ENCODE data around the gene PRKAG1.
A peak's percentile ranks its signal among the peaks of the same experiment; 100 is the strongest.

The PRKAG1 gene

GRCh38 chr12:49059045-49059298 is 40.4 kb upstream of the PRKAG1 start:
- Histone ChIP-seq H3K4me1 (ENCODE audit: insufficient read depth, low read length, severe bottlenecking) (peaks cover 54% of the 10 kb centered on the region), H3K36me3 (ENCODE audit: insufficient read depth, low read length) (peaks cover 18% of the 10 kb centered on the region; the same call in 1 of the 2 replicates), H3K27me3 (ENCODE audit: insufficient read depth, low read length) (no peaks in the 10 kb centered on the region), H3K4me2 (ENCODE audit: low read length) (peak overlapping the region; percentile 99), H3K9ac (ENCODE audit: low read length) (peak overlapping the region; percentile 89), H4K20me1 (ENCODE audit: insufficient read depth, low read length) (0 out of 2 replicates have a peak, but pooled peaks cover 2% of the 10 kb centered on the region), H3K9me3 (ENCODE audit: low read length) (no peaks in the 10 kb centered on the region), H3K27ac (ENCODE audit: low read depth, low read length, poor library complexity, severe bottlenecking) (no peak overlapping the region), H3K9me2 (ENCODE audit: low read depth, low read length) (no peaks in the 10 kb centered on the region), H3K79me2 (ENCODE audit: insufficient read depth, low read length) (peaks cover 56% of the 10 kb centered on the region), H3F3A (ENCODE audit: insufficient read depth, low read length) (no peaks in the 10 kb centered on the region), H2AFZ (ENCODE audit: low read length) (no peak overlapping the region), H3K4me3 (ENCODE audit: low read depth, low read length, poor library complexity, severe bottlenecking) (peak overlapping the region; percentile 76)
- TF ChIP-seq EZH2 (IDR thresholded peaks at IDR 0.05; ENCODE audit: borderline replicate concordance, low read length), result no peak
- no peak for TF ChIP-seq CTCF (IDR thresholded peaks at IDR 0.05; ENCODE audit: low read length)

- Histone ChIP-seq H3K9ac (ENCODE audit: low read length) (peak overlapping the region; percentile 89), H3K9me3 (ENCODE audit: low read length) (no peaks in the 10 kb centered on the region), H3K27me3 (ENCODE audit: insufficient read depth, low read length) (no peaks in the 10 kb centered on the region), H3K36me3 (ENCODE audit: insufficient read depth, low read length) (peaks cover 23% of the 10 kb centered on the region; the same call in 1 of the 2 replicates), H3K4me3 (ENCODE audit: low read depth, low read length, poor library complexity, severe bottlenecking) (peak overlapping the region; percentile 76), H4K20me1 (ENCODE audit: insufficient read depth, low read length) (0 out of 2 replicates have a peak, but pooled peaks cover 2% of the 10 kb centered on the region), H3K4me1 (ENCODE audit: insufficient read depth, low read length, severe bottlenecking) (peaks cover 50% of the 10 kb centered on the region), H3K4me2 (ENCODE audit: low read length) (peak overlapping the region; percentile 99), H3K9me2 (ENCODE audit: low read depth, low read length) (no peaks in the 10 kb centered on the region), H3K79me2 (ENCODE audit: insufficient read depth, low read length) (peaks cover 56% of the 10 kb centered on the region), H3K27ac (ENCODE audit: low read depth, low read length, poor library complexity, severe bottlenecking) (no peak overlapping the region), H2AFZ (ENCODE audit: low read length) (no peak overlapping the region), H3F3A (ENCODE audit: insufficient read depth, low read length) (no peaks in the 10 kb centered on the region)
- TF ChIP-seq CTCF (IDR thresholded peaks at IDR 0.05; ENCODE audit: low read length) (no peak), EZH2 (IDR thresholded peaks at IDR 0.05; ENCODE audit: borderline replicate concordance, low read length) (no peak)
Measured at GRCh38 chr12:49058366-49059044, 39.9 kb upstream of the PRKAG1 start.

- Histone ChIP-seq H3K4me3 (ENCODE audit: low read depth, low read length, poor library complexity, severe bottlenecking) (peak overlapping the region; percentile 76), H2AFZ (ENCODE audit: low read length) (no peak overlapping the region), H4K20me1 (ENCODE audit: insufficient read depth, low read length) (0 out of 2 replicates have a peak, but pooled peaks cover 2% of the 10 kb centered on the region), H3K79me2 (ENCODE audit: insufficient read depth, low read length) (peaks cover 56% of the 10 kb centered on the region), H3K9me3 (ENCODE audit: low read length) (no peaks in the 10 kb centered on the region), H3K9me2 (ENCODE audit: low read depth, low read length) (no peaks in the 10 kb centered on the region), H3K36me3 (ENCODE audit: insufficient read depth, low read length) (peaks cover 29% of the 10 kb centered on the region), H3F3A (ENCODE audit: insufficient read depth, low read length) (no peaks in the 10 kb centered on the region), H3K27me3 (ENCODE audit: insufficient read depth, low read length) (no peaks in the 10 kb centered on the region), H3K27ac (ENCODE audit: low read depth, low read length, poor library complexity, severe bottlenecking) (no peak overlapping the region), H3K4me2 (ENCODE audit: low read length) (peak overlapping the region; percentile 99), H3K4me1 (ENCODE audit: insufficient read depth, low read length, severe bottlenecking) (peaks cover 48% of the 10 kb centered on the region), H3K9ac (ENCODE audit: low read length) (peak overlapping the region; percentile 89)
- TF ChIP-seq CTCF (IDR thresholded peaks at IDR 0.05; ENCODE audit: low read length), result no peak
- no peak for TF ChIP-seq EZH2 (IDR thresholded peaks at IDR 0.05; ENCODE audit: borderline replicate concordance, low read length)
Measured at GRCh38 chr12:49057888-49058287, 39.3 kb upstream of the PRKAG1 start.
